IMR-90 (cell line): ENCODE data around the gene RPS19BP1.

ENCODE experiments used
- CEBPB ChIP-seq: IDR thresholded peaks from 2 replicates; pipeline ENCODE4 v1.6.1; 2012; ENCODE audit warnings: low read depth, low read length, improper control_type of control experiment
- CHD1 ChIP-seq: IDR thresholded peaks from 2 replicates; pipeline ENCODE4 v1.6.1; 2012; ENCODE audit warnings: low read depth, low read length, improper control_type of control experiment
- FOS ChIP-seq: fragments of 150-350 bp; IDR thresholded peaks from 2 replicates; pipeline ENCODE4 v1.6.1; 2016; ENCODE audit warnings: low read depth, low read length
- MAZ ChIP-seq: IDR thresholded peaks from 2 replicates; pipeline ENCODE4 v1.6.1; 2012; ENCODE audit warnings: low read depth, mild to moderate bottlenecking, low read length, improper control_type of control experiment, moderate library complexity, borderline replicate concordance
- MXI1 ChIP-seq: IDR thresholded peaks from 2 replicates; pipeline ENCODE4 v1.6.1; 2012; ENCODE audit warnings: low read depth, mild to moderate bottlenecking, low read length, moderate library complexity, borderline replicate concordance
- NFE2L2 ChIP-seq: fragments of 150-350 bp; IDR thresholded peaks from 2 replicates; pipeline ENCODE4 v1.6.1; 2016; ENCODE audit warnings: low read depth, mild to moderate bottlenecking, low read length
- POLR2A ChIP-seq: IDR thresholded peaks from 2 replicates; pipeline ENCODE4 v1.6.1; 2012; ENCODE audit warnings: mild to moderate bottlenecking, low read depth, low read length
- RAD21 ChIP-seq: IDR thresholded peaks from 2 replicates; pipeline ENCODE4 v1.6.1; 2012; ENCODE audit warnings: low read length, improper control_type of control experiment
- RCOR1 ChIP-seq: IDR thresholded peaks from 2 replicates; pipeline ENCODE4 v1.6.1; 2012; ENCODE audit warnings: mild to moderate bottlenecking, low read length, improper control_type of control experiment; ENCODE audit not compliant: insufficient replicate concordance
- SMC3 ChIP-seq: fragments of 150-350 bp; IDR thresholded peaks from 2 replicates; pipeline ENCODE4 v1.6.1; 2016; ENCODE audit warnings: low read depth, mild to moderate bottlenecking, antibody characterized with exemption, low read length, moderate library complexity
- TF ChIP-seq, protein P1 (sequence below): conservative IDR thresholded peaks from 2 replicates; pipeline ENCODE4 v1.5.1; 2012; ENCODE audit warnings: mild to moderate bottlenecking, low read depth, low read length, improper control_type of control experiment
- TF ChIP-seq, protein P2 (sequence below): fragments of 150-350 bp; IDR thresholded peaks from 2 replicates; pipeline ENCODE4 v1.6.1; 2017; ENCODE audit warnings: mild to moderate bottlenecking, antibody characterized with exemption, low read length, low read depth

GRCh38 chr22:39581303-39581702, 48.8 kb upstream of the RPS19BP1 start:
- TF ChIP-seq, protein P1, sequence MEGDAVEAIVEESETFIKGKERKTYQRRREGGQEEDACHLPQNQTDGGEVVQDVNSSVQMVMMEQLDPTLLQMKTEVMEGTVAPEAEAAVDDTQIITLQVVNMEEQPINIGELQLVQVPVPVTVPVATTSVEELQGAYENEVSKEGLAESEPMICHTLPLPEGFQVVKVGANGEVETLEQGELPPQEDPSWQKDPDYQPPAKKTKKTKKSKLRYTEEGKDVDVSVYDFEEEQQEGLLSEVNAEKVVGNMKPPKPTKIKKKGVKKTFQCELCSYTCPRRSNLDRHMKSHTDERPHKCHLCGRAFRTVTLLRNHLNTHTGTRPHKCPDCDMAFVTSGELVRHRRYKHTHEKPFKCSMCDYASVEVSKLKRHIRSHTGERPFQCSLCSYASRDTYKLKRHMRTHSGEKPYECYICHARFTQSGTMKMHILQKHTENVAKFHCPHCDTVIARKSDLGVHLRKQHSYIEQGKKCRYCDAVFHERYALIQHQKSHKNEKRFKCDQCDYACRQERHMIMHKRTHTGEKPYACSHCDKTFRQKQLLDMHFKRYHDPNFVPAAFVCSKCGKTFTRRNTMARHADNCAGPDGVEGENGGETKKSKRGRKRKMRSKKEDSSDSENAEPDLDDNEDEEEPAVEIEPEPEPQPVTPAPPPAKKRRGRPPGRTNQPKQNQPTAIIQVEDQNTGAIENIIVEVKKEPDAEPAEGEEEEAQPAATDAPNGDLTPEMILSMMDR, result no peak
- TF ChIP-seq FOS, result no peak
- no peak for TF ChIP-seq POLR2A
- no peak for TF ChIP-seq CHD1
- TF ChIP-seq MXI1, result no peak
- no peak for TF ChIP-seq RCOR1
- no peak for TF ChIP-seq SMC3
- no peak for TF ChIP-seq NFE2L2
- TF ChIP-seq CEBPB, result no peak
- no peak for TF ChIP-seq RAD21
- no peak for TF ChIP-seq MAZ
- TF ChIP-seq, protein P2, sequence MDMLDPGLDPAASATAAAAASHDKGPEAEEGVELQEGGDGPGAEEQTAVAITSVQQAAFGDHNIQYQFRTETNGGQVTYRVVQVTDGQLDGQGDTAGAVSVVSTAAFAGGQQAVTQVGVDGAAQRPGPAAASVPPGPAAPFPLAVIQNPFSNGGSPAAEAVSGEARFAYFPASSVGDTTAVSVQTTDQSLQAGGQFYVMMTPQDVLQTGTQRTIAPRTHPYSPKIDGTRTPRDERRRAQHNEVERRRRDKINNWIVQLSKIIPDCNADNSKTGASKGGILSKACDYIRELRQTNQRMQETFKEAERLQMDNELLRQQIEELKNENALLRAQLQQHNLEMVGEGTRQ, result no peak
